Stimulated activated CD8-positive, alpha-beta memory T cell treated with anti-CD3 and anti-CD28 coated beads, Interleukin-7, amount 100 ng/mL, for 4 hours (primary cell): ENCODE measurements around the gene ABTB2.

Experiments
- DNase-seq, 2 donors: peaks; one replicate each; pipeline ENCODE4 v3.0.0-alpha.2; 2020; ENCODE audit warnings: low read depth in 2 of 2

Gene ABTB2

DNA sequence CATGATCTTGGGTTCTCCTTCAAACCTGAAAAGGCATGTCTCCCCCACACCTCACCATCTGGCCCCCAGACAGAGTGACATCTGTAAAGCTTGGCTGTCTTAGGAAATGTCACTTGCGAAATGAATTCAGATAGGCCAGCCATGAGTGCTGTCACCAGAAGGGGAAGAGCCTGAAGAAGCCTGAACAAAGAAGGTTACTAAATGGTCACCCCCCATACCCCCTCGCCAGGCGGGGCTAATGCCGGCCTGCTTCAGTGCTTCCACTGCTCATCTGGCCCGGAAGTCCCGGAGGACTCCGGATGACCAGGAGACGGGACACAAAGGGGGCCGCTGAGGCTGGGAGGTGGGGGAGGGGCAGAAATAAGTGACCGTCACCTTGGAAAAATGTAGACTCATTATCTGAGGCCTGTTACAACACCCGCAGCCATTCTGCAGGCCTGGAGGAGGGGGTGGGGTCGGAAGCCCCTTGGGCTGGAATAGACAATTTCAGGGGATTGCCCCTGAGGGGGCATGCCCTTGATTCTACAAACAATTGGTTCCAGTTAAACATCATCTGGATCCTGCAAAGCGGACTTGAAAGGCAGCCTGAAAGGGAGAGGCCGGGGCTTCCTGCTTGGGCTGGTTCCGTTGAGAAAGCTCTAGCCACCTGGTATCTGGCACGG is 209.2 kb downstream of the ABTB2 start:
- DNase-seq: no peak

DNA sequence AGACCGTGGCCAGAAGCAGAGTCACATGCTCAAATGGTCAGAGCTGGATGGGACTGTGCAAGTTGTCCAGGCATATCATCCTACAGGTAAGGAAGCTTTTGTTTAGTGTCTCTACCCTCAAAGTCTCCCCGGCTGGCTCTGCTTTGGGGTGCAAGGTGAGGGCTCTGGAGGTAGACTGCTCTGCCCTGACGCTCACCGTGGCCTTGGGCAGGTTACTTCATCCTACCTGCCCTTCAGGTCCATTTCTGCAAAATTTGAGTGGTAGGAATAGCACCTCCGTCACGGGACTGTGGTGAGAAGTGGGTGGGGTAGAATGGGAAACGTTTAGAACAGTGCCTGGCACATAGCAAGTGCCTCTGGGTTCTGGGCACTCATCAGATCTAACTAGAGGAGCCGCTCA is 210.2 kb downstream of the ABTB2 start:
- DNase-seq: no peak

DNA sequence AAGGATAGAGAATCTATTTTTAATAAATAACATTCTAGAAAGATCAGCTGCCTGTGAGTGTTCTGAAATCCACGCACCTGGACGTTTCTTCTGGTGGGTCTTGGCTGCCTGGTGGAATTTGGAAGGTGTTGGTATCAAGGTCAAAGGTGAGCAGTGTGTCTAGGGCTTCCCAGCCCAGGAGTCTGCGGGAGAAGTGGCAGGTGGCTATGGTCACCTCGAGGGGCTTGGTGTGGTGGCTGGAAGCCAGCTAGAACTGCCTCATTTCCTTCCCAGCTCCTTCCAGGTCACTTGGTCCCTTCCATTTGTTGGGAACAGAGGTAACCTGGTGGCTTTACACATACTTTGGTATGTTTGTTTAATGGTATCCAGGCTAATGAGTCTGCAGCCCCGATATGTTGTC is 210.9 kb downstream of the ABTB2 start:
- no peak for DNase-seq

DNA sequence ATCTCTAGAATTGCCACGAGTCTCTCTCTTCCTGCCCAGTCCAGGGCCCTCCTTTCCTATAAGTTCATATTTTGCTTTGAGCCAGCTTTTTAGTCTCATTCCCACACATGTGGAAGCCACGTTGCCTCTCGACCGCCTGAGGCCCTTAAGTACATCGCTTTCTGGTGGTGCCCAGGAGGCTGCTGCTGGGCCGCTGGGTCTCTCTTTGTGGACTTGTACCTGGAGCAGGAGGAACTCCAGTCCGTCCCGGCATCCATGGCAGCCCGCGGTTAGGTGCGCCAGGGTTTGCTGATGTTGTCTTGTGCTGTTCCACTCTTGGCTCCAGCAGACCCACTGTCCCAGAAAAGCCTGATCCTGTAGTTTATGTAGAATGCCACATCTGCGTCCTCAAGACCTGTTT is 211.4 kb downstream of the ABTB2 start:
- DNase-seq: no peak

DNA sequence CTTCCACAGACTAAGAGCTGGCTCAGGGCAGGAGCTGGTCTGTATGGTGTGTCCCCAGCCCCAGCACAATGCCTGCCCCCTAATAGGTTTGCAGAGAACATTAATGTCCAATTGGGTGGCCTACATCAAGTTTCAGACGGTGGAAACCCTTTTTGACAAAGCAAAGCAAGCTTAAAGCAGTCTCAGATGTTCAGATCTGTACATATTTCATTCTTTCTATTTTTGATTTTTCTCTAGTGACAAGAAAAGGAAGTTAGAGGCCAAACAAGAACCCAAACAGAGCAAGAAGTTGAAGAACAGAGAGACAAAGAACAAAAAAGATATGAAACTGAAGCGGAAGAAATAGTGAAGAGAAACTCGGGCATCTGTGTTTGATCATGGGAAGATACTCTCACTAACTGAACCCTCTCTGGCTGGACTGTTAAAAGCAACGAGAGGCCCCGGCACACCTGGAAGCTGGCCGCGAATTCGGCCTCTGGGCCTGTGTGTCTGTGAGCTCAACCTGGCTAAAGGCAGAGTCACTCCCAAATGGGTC is 211.9 kb downstream of the ABTB2 start:
- no peak for DNase-seq

DNA sequence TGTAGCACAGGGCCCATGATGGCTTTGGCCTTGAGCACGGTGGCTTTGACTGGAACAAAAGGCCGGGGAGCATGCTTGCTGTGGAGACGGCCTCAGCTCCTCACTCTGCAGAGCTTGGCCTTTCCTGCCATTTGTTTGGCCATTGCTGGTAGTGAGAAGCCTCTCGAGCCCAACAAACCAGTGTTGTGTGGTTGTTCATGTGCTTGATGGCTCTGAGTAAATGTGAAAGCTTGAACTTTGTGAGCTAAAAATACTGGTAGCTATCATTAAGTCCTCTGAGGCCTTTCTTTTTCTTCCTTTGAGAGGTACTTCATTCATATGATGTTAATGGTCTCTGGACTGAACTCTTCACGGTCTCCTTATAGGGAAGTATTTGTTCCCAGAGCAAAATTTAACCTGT is 212.7 kb downstream of the ABTB2 start:
- DNase-seq: no peak

DNA sequence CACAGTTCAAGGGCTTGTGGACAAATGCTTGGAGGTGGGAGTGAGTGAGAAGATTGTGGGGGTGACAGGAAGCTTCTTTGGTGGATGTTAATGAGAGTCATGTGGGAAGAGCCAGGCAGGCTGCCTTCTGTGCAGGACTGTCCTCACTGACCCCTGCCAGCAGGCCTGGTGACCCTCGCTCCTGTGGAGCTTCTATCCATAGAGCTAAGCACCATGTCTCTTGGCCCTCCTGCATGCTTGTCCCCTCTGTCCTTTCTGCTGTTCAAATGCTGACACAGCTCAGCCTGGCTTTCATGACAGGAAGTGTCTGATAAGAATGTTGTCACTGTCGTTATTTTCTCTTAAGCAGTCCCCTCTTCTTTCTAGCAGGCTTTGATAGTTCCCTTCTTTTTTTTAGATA is 214.8 kb downstream of the ABTB2 start:
- no peak for DNase-seq

DNA sequence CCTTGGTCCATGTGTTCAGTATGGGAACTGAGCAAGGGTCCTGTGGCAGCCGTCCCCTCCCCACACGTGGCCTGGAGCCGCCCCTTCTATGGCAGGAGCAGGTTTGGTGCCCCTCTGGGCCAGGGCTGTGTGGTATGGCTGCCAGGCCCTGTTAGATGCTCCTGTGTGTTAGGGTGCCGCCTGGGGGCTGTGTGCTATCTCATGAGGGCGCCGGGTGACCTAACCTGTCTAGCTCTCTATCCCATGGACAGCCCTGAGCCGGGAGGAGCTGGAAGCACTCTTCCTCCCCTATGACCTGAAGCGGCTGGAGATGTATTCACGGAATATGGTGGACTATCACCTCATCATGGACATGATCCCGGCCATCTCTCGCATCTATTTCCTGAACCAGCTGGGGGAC is 217.7 kb downstream of the ABTB2 start:
- no peak for DNase-seq

DNA sequence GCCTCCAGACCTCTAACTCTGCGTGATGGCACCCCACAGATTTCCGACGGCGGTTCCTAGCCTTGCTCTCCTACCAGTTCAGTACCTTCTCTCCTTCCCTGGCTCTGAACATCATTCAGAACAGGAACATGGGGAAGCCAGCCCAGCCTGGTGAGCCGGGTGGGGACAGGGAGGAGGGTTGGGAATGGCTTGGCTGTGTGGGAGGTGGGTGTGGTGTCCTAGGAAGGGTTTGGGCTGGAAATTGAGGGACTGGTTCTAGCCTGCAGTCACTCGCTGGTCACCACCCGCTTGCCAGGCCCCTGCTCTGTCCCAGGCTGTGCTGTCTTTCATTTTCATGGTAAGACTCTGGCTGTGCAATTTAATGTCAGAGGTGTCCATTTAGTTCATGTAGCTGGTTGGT is 218.5 kb downstream of the ABTB2 start:
- no peak for DNase-seq

DNA sequence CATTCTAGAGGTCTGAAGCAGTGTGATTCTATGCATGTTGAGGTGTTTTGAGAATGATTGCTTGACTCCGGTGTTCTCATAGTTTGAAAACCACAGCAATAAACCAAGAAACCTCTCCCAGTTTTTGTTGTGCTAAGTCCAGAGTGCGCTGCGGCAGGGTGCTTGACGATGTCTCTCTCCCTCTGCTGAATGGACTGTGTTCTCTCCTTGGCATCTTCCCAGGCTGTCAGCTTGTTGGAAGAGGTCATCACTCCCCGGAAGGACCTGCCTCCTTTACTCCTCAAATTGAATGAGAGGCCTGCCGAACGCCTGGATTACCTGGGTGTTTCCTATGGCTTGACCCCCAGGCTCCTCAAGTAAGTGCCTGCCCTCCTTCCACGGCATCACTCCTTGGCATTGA is 221.4 kb downstream of the ABTB2 start:
- DNase-seq: no peak

DNA sequence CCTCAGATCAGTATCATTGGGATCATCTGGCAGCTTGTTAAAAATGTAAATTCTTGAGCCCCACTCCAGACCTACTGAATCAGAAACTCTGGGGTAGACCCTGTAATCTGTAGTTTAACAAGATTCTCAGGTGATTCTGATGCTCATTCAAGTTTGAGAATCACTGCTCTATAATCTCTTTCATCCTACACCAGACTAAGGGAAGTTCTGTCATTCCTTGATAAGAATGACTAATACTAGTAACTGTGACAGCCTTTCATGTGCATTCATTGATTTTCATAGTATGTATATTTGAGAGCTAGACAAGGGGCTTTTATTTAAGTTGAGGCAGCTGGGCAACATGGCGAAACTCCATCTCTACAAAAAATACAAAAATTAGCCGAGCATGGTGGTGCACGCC is 222.4 kb downstream of the ABTB2 start:
- no peak for DNase-seq

DNA sequence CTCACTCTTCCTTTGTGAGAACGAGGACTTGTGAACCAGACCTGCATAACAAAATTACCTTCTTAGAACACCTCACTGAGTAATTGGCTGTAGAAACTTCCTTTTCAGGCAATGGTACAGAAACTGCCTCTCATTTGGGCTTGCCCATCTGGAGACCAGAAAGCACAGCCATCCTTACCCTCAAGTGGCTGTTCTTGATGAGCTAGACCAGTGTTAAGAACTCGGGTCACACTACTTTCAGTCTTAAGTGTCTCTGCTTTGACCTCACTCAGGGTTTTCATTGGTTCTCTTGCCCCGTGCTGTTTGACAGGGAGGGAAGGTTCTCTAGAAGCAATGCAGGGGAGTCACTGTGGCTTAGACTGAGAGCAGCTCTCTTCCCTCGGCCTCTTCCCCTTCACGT is 223.0 kb downstream of the ABTB2 start:
- no peak for DNase-seq

DNA sequence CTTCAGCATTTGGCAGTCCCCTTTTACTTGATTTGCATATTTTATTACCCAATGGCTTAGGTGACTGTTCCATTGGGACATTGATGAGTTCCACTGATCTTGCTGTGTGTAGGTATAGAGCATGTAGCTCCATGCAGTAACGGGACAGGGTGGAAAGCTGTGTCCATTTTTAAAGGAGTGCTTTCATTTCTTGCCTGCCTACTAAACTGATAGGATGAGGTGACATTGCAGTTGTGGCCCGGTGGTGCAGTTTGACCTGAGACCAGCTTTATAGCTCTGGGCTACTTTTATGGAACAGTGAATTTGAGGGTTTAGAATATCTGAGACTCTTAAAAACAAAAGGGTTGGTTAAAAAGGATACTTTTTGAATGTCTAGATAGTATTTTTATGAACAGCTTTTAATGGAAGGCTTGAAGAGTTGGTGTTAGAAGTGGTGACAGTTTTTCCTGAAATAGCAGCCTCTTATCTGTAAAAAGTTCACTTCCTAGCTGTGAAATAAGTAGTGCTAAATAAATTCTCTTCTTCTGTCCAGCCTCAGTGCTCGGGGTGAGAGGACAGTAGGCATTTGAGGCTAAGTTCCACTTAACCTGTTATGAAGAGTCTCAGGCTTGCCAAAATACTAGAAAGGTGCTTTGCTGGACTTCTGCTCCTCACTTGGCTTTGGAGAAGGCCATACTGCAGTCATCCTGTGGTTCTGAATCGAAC is 225.4 kb downstream of the ABTB2 start:
- no peak for DNase-seq

DNA sequence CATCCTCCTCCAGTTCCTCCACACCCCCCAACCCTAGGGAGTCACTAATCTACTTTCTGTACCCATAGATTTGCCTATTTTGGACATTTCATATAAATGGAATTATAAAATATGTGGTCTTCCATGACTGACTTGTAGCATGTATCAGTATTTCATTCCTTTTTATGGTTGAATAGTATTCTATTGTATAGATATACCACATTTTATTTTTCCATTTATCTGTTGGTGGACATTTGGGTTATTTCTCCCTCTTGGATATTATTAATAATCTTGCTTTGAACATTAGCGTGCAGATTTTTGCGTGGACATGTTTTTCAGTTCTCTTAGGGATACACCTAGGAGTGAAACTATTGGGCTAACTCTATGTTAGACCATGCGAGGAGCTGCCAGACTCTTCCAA is 229.0 kb downstream of the ABTB2 start:
- no peak for DNase-seq

DNA sequence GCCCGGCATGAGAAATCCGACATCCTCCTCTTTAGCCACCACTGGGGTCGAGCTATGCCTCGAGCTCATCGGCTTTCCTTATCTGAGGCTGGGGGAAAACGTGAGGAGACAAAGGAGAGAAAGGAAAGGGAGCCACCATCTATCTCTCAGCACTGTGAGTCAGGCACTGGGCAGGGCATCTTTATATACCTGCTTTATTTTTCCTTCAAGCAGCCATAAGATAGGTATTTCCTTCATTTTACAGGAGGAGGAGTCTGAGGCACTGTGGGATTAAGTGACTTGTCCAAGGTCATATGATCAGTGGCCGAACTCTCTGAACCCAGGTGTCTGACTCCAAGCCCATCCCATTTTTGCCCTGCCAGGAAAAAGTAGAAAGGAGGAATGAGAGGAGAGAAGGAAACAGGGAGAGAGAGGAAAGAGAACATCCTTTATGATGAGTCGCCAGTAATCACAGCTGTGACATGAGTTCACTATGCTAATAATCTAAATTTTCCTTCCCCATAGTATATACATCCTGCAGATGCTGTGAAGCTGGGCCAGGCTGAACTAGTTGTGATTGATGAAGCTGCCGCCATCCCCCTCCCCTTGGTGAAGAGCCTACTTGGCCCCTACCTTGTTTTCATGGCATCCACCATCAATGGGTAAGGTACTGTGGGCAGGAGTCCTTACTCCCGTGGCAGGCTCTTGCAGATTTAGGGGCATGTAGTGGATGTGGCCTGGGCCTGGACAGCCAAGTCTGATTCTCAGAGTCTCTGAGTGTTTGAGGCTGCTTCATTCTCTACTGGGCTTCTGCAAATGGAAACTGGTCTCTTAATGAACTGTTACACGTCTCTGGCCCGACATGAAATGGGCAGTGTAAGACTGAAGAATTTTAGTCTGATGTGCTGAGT is 230.6 kb downstream of the ABTB2 start:
- DNase-seq: no peak

DNA sequence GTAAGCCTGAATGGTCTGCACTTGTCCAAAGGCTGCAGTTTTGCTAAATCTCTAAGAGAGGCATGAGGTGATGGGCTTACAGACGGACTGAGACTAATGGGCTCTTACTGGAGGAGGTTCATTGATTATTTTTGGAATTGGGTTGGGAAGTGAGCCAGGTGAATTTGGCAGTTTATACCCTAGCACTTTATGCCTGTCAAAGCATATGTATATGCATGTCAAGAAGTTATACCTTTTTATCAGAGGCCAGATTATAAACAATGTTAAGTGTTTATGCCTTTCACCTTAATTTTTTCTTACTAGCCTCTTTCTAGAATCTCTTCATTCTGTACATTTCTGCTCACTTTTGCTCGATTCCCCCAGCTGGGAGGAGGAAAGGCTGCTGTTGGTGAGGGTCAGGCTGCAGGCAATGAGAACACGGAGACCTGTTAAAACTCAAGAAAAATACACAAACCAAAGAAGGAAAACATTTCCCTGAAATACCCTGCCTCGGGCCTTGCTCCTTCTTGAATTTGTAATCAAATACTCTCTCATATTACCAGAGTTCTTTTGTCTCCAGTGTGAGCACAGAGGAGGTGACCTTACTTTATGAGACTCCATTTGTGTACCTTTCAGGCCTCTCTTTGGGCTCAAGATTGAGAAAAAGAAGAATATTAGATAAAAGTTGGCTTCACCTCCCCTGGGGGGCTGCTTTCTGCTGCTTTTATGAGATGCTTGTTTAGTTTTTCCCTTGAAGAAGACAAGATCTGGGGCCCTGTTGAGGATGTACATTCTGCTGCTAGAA is 232.7 kb downstream of the ABTB2 start:
- DNase-seq: no peak

DNA sequence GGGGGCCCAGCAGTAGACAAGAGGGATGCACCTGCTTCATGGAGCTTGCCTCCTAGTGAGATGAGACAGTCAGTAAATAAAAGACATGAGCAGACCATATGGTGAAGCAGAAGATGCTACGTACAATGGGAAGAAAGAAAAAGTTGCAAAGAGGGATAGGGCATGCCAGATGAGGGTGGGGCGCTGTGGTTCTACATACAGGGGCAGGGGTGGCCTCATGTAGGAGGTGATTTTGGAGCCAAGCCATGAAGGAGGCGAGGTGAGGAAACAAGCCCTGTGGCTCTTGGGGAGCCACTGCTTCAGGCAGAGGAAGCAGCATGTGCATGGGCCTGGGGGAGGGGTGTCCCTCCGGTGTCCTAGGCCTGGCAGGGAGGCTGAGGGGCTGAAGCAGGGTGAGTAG is 237.2 kb downstream of the ABTB2 start:
- no peak for DNase-seq

DNA sequence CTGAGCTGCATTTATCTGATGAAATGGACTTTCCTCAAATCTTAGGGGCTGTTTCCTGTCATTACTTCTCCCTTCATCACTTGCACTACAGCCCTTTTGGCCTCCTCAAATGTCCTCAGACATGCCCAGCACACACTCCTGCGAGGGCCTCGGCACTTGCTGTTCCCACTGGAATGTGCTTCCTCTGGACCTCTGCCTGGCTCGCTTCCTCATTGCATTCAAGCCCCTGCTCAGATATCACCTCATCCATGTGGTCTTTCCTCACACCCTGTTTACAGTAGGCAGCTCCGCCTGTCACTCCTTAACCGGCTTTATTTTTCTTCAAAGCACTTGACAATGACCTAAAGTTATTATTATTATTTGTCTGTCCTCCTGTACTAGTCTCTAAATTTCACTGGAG is 243.3 kb downstream of the ABTB2 start:
- DNase-seq: no peak

DNA sequence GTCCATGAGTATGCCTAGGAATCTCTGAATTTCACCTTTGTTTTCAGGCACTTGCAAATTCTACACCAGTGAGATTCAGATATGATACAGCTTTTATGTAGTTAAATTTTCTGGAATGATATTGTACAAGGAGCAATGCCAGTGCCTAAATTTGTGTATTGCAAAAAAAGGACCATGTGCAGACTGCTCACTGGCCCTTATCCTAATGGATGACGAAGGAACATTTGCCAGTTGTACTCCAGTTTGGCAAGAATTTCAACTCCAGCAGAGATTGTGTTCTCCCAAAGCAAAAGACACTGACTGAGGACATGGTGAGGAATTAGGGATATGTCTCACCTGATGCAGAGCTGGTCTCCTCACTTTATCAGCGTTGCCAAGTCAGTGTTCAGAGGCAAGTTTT is 243.8 kb downstream of the ABTB2 start:
- no peak for DNase-seq

DNA sequence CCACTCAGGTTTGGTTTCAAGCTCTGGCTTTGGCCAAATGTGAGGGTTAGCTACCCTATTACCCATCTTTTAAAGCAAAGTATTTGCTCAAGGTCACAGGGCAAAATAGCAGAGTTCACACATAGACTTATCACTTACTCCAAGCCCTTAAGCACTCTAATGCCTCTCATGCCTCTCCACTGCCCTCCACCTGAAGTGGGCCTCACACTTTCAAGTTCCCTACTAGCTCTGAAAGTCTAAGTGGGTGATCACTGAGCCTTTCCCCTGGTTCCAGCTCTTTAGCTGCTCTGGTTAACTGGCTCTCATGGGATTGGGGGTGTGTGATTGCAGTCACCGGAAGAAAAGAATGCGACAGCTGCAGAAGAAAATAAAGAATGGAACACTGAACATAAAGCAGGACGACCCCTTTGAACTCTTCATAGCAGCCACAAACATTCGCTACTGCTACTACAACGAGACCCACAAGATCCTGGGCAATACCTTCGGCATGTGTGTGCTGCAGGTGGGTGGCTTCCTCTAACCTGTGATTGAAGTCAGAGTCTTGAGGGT is 246.0 kb downstream of the ABTB2 start:
- no peak for DNase-seq

DNA sequence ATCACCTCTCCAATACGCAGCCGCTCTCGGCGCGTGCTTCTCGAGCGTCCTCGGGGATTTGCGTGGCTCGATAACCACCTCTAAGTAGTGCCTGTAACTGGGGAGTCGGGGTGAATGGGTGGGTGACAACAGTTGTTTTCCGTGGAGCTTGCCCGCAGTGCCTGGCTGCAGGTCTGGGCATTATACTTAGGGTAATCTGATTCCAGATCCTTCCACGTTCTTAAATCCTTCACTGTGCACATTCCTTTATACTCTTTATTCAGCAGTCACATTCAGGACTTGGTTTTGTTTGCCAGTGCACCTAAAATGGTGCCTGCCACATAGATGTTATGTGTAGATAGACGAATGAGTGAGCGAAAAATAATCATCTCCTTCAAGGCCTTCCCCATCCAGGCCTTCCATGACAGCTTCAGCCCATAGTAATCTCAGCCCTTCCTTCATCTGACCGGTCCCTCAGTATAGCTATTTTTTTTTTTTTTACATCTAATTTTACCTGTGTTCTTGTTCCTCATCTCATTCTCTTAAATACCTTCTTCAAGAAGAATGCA is 251.8 kb downstream of the ABTB2 start:
- DNase-seq: no peak
